GM12891 (cell line): Measurements from ENCODE around the gene SFXN3.

Experiments
- PAX5 ChIP-seq: IDR thresholded peaks from 2 replicates; pipeline ENCODE4 v1.6.1; 2011; ENCODE audit warnings: low read length, moderate library complexity, mild to moderate bottlenecking; ENCODE audit not compliant: insufficient read depth, severe bottlenecking
- POLR2A ChIP-seq: IDR thresholded peaks from 2 replicates; pipeline ENCODE4 v1.6.1; 2011; ENCODE audit warnings: low read depth, low read length, control low read depth
- POLR2AphosphoS5 ChIP-seq: IDR thresholded peaks from 2 replicates; pipeline ENCODE4 v1.6.1; 2011; ENCODE audit warnings: low read depth, low read length, control low read depth
- SPI1 ChIP-seq: IDR thresholded peaks from 2 replicates; pipeline ENCODE4 v1.6.1; 2011; ENCODE audit warnings: low read depth, low read length, control low read depth

- TF ChIP-seq SPI1: no peak
- no peak for TF ChIP-seq POLR2A
- no peak for TF ChIP-seq POLR2AphosphoS5
- no peak for TF ChIP-seq PAX5
Measured at GRCh38 chr10:101069441-101069840, 38.4 kb downstream of the SFXN3 start.
